GM18505 (cell line): Measurements from ENCODE around the gene MPST.

ENCODE experiments used
- ATAC-seq: cut with Tn5 transposase; IDR thresholded peaks from one replicate; pipeline ENCODE4 v1.9.1; 2021; ENCODE audit not compliant: unreplicated experiment
- POLR2A ChIP-seq: IDR thresholded peaks from 4 replicates; pipeline ENCODE4 v1.6.1; 2011; ENCODE audit warnings: borderline replicate concordance; ENCODE audit not compliant: insufficient read depth, insufficient read length; ENCODE audit errors: extremely low read depth

The MPST gene

GRCh38 chr22:37072673-37073072, 53.1 kb downstream of the MPST start:
- ATAC-seq, result no peak
- no peak for TF ChIP-seq POLR2A

- no peak for TF ChIP-seq POLR2A
Observed at GRCh38 chr22:37074537-37074936, 55.0 kb downstream of the MPST start.

DNA sequence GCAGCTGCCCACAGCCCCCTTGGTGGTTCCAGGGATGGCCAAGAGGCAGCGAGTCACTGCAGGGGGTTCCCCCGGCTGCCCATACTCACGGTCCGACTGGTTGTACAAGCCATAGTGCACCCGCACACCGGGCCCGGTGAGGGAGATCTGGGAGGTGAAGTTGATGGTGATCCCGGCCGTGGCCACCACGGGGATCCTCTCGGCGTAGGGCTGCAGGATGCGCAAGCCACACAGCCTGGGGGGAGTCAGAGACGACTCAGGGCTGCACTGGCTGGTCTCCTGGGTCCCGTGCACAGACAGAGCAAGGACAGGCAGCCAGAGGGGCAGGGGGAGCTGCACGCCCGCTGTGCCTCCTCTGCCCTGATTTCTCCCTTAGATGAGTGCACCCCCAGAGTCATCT, 55.5 kb downstream of the MPST start:
- no peak for TF ChIP-seq POLR2A
- ATAC-seq, result no peak

More at GRCh38 chr22:37074537-37074936, 55.0 kb downstream of the MPST start:
- ATAC-seq, result no peak

DNA sequence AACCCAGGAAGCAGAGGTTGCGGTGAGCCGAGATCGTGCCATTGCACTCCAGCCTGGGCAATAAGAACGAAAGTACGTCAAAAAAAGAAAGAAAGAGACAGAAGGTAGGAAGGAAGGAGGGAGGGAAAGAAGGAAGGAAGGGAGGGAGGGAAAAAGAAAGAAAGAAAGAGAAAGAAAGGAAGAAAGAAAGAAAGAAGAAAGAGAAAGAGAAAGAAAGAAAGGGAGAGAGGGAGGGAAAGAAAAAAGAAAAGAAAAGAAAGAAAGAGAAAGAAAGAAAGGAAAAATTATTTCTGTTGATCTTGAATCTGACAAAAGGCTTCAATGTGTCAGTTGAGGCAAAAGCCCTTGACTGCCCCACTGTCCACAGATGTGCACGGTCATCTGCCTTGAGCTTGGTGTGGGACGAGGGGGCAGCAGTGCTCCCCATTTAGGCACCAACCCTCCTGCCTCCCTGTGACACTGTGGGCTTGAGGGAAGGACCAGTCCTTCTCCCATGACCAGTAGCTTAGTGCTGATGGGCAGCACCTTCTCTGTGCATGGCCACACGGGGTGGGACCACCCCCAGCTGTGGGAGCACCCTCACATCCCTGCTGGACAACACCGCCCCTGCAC, 56.4 kb downstream of the MPST start:
- TF ChIP-seq POLR2A, result no peak
- ATAC-seq, result no peak

DNA sequence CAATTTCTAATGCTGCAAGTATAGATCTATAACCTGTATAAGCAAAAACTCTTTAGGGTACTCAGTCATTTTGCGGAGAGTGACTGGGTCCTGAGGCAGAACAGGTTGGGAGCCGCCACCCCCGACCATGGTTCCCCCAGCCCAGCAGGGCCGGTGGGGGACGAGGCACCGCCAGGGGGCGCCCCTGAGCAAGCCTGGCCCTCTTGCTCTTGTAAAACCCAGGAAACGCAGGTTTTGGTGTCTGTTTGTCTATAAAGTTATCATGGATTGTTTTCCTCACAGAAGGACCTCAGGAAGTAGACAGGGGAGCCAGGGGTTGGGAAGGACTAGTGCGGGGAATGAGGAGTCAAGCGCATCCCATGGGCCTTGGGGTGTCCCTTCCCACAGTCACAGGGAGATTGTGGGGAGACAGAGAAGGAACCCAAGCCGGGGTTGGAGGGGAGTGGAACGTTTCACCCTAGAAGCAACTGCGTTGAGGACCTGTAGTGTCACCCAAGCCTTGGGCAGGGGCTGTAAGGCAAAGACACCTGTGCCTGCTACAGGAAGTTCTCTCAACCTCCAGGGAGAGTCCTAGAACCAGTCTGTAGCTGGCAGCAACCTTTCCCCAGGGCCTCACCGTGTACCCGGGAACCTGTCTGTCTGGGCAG, 58.4 kb downstream of the MPST start:
- no peak for ATAC-seq
- TF ChIP-seq POLR2A, result no peak

DNA sequence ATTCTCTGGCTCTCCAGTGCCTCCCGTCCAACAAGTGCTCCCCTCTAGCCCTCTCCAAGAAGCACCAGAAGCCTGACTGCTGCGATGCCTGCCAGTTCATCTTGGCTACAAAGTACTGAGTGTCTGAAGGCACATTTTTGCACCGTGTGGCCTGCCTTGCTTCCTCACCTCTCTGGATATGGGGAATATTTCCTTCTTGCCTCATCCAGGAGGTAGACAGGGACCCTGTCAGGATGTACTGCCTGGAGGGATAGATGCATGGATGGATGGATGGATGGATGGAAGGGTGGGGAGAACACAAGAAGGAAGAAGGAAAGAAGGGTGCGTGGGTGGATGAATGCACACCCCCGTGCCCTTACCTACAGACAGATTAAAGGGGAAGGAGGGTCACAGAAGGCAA, 59.6 kb downstream of the MPST start:
- ATAC-seq, result no peak
- no peak for TF ChIP-seq POLR2A
